Effector memory CD8-positive, alpha-beta T cell (primary cell): ENCODE results near the gene PCDHGA6.
"Not testable (repeated sequence)": the region's sequence is repeated elsewhere in the genome, so short reads cannot be mapped to it uniquely, and the experiment has no call there.

Experiments used
- ATAC-seq: fragments of 150-1000 bp; cut with Tn5 transposase; replicated peaks from 2 replicates; pipeline ENCODE4 v1.10.0; 2021; ENCODE audit warnings: mild to moderate bottlenecking, moderate library complexity
- DNase-seq, 3 experiments: peaks; one replicate each; pipeline ENCODE4 v3.0.0; 2021
- H3K27ac Mint-ChIP-seq, 2 donors: one replicate each; pipeline ENCODE4 v1.8.0; 2022; ENCODE audit warnings: mild to moderate bottlenecking in 2 of 2, mixed read lengths in 2 of 2, moderate library complexity in 2 of 2
- H3K27me3 Mint-ChIP-seq, 2 donors: one replicate each; pipeline ENCODE4 v1.8.0; 2022; ENCODE audit warnings: mixed read lengths in 2 of 2
- H3K36me3 Mint-ChIP-seq: one replicate; pipeline ENCODE4 v1.8.0; 2022; ENCODE audit warnings: mild to moderate bottlenecking, moderate library complexity, mixed read lengths; ENCODE audit not compliant: insufficient read depth
- H3K4me1 Mint-ChIP-seq, 2 donors: one replicate each; pipeline ENCODE4 v1.8.0; 2022; ENCODE audit warnings: low read depth in 2 of 2, mixed read lengths in 2 of 2
- H3K4me3 Mint-ChIP-seq, 2 donors: one replicate each; pipeline ENCODE4 v1.8.0; 2022; ENCODE audit warnings: mild to moderate bottlenecking in 2 of 2, mixed read lengths in 2 of 2, moderate library complexity in 2 of 2
- H3K9me3 Mint-ChIP-seq, 2 donors: one replicate each; pipeline ENCODE4 v1.8.0; 2022; ENCODE audit warnings: mixed read lengths in 2 of 2
- total RNA-seq, 9 experiments: gene quantifications; one replicate each; lab custom pipeline; 2026; lab: John Stamatoyannopoulos, UW

Gene PCDHGA6
- total RNA-seq = 0.53 to 2.2 (median 0.99) reads per million in 9 experiments

- DNase-seq (no peak), ATAC-seq (no peak)
- Mint-ChIP-seq H3K4me3 (no peak within 1 kb of the TSS), H3K4me1 (peaks cover 5% of the 10 kb centered on the region in 2 donors), H3K36me3 (no peaks in the 10 kb centered on the region), H3K27ac (no peak within 1 kb of the TSS), H3K27me3 (peaks cover 30 to 53% of the 10 kb centered on the region in 2 donors), H3K9me3 (peaks cover 0 to 4% of the 10 kb centered on the region in 2 donors)
Measured at GRCh38 chr5:141373673-141374317, at the start of gene PCDHGA6. Gene PCDHGA6 (plus strand): TSS chr5:141373891. CDS start chr5:141374084, 193 bp downstream.

- peak overlapping the region; percentile 88 to 93 for H3K27ac Mint-ChIP-seq
- peak; percentile 93 for ATAC-seq
- peaks cover 6% of the 10 kb centered on the region in 2 donors for H3K4me1 Mint-ChIP-seq
- peak; percentile 57 to 68 (median 62) for DNase-seq
- peaks cover 3% of the 10 kb centered on the region for H3K36me3 Mint-ChIP-seq
- H3K27me3 Mint-ChIP-seq = peaks cover 29 to 48% of the 10 kb centered on the region in 2 donors
- H3K9me3 Mint-ChIP-seq = peaks cover 0 to 1% of the 10 kb centered on the region in 2 donors
- H3K4me3 Mint-ChIP-seq = peak overlapping the region; percentile 83 to 90
Measured at GRCh38 chr5:141326088-141326854, 47.4 kb upstream of the PCDHGA6 start.

- DNase-seq (no peak), ATAC-seq (no peak)
- Mint-ChIP-seq H3K4me3 (no peak overlapping the region), H3K27ac (no peak overlapping the region), H3K36me3 (peaks cover 2% of the 10 kb centered on the region), H3K27me3 (peaks cover 41 to 67% of the 10 kb centered on the region in 2 donors), H3K9me3 (peaks cover 0 to 4% of the 10 kb centered on the region in 2 donors), H3K4me1 (peaks cover 6% of the 10 kb centered on the region in 2 donors)
Measured at GRCh38 chr5:141328231-141328630, 45.5 kb upstream of the PCDHGA6 start.

GRCh38 chr5:141330299-141331080 is 43.2 kb upstream of the PCDHGA6 start, which contains the start of gene PCDHGA1:
Gene PCDHGA1 (plus strand): TSS chr5:141330514.
- H3K4me1 Mint-ChIP-seq = peaks cover 6% of the 10 kb centered on the region in 2 donors

GRCh38 chr5:141332571-141332970 is 41.1 kb upstream of the PCDHGA6 start:
- H3K4me3 Mint-ChIP-seq, ATAC-seq, H3K36me3 Mint-ChIP-seq, H3K4me1 Mint-ChIP-seq, H3K9me3 Mint-ChIP-seq, H3K27ac Mint-ChIP-seq, DNase-seq: not testable (repeated sequence)
- H3K27me3 Mint-ChIP-seq = peaks cover 73 to 92% of the 10 kb centered on the region in 2 donors

More at GRCh38 chr5:141330299-141331080, 43.2 kb upstream of the PCDHGA6 start, which contains the start of gene PCDHGA1:
- ATAC-seq (peak; percentile 48), DNase-seq (peak in 2 of 3 experiments; percentile 24 to 41)
- Mint-ChIP-seq H3K36me3 (peaks cover 2% of the 10 kb centered on the region), H3K27ac (no peak within 1 kb of the TSS), H3K27me3 (peaks cover 58 to 90% of the 10 kb centered on the region in 2 donors), H3K4me3 (peak within 1 kb of the TSS; percentile 14 to 46), H3K9me3 (peaks cover 8 to 9% of the 10 kb centered on the region in 2 donors)

- no peaks in the 10 kb centered on the region for H3K4me1 Mint-ChIP-seq
Measured at GRCh38 chr5:141338538-141339306, 35.0 kb upstream of the PCDHGA6 start, which contains the start of gene PCDHGA2. Gene PCDHGA2 (plus strand): TSS chr5:141338760.

GRCh38 chr5:141340781-141341354 is 32.8 kb upstream of the PCDHGA6 start:
- not testable (repeated sequence) for ATAC-seq, DNase-seq, H3K9me3 Mint-ChIP-seq, H3K4me3 Mint-ChIP-seq, H3K36me3 Mint-ChIP-seq, H3K27ac Mint-ChIP-seq, H3K4me1 Mint-ChIP-seq
- peaks cover 61 to 99% of the 10 kb centered on the region in 2 donors for H3K27me3 Mint-ChIP-seq

More at GRCh38 chr5:141338538-141339306, 35.0 kb upstream of the PCDHGA6 start, which contains the start of gene PCDHGA2:
- H3K4me3 Mint-ChIP-seq = no peak within 1 kb of the TSS
- no peak for DNase-seq
- H3K27me3 Mint-ChIP-seq = peaks cover 74 to 99% of the 10 kb centered on the region in 2 donors
- H3K27ac Mint-ChIP-seq = no peak within 1 kb of the TSS
- H3K9me3 Mint-ChIP-seq = peaks cover 14 to 15% of the 10 kb centered on the region in 2 donors
- no peaks in the 10 kb centered on the region for H3K36me3 Mint-ChIP-seq
- ATAC-seq = no peak

- Mint-ChIP-seq H3K4me3 (no peak overlapping the region), H3K27ac (no peak overlapping the region), H3K4me1 (no peaks in the 10 kb centered on the region), H3K36me3 (peaks cover 3% of the 10 kb centered on the region), H3K9me3 (peaks cover 10 to 21% of the 10 kb centered on the region in 2 donors), H3K27me3 (peaks cover 54 to 99% of the 10 kb centered on the region in 2 donors)
- DNase-seq = no peak
- no peak for ATAC-seq
Measured at GRCh38 chr5:141342773-141343172, 30.9 kb upstream of the PCDHGA6 start.

- peaks cover 3% of the 10 kb centered on the region for H3K36me3 Mint-ChIP-seq
- ATAC-seq (no peak), DNase-seq (no peak)
- H3K27ac Mint-ChIP-seq = no peak within 1 kb of the TSS
- H3K27me3 Mint-ChIP-seq = peaks cover 53 to 99% of the 10 kb centered on the region in 2 donors
- peak within 1 kb of the TSS; percentile 12 to 57 for H3K4me3 Mint-ChIP-seq
- peaks cover 5 to 21% of the 10 kb centered on the region in 2 donors for H3K9me3 Mint-ChIP-seq
- no peaks in the 10 kb centered on the region for H3K4me1 Mint-ChIP-seq
Measured at GRCh38 chr5:141343242-141343952, 30.3 kb upstream of the PCDHGA6 start, which contains the start of gene PCDHGA3. Gene PCDHGA3 (plus strand): TSS chr5:141343829. CDS start chr5:141344034, 205 bp downstream.

- peaks cover 55 to 99% of the 10 kb centered on the region in 2 donors for H3K27me3 Mint-ChIP-seq
- no peak for ATAC-seq
- no peak for DNase-seq
- no peaks in the 10 kb centered on the region for H3K4me1 Mint-ChIP-seq
- no peak overlapping the region for H3K27ac Mint-ChIP-seq
- peaks cover 5 to 21% of the 10 kb centered on the region in 2 donors for H3K9me3 Mint-ChIP-seq
- peaks cover 3% of the 10 kb centered on the region for H3K36me3 Mint-ChIP-seq
- H3K4me3 Mint-ChIP-seq = peak overlapping the region; percentile 12 to 57
Measured at GRCh38 chr5:141343953-141344463, 29.7 kb upstream of the PCDHGA6 start.

GRCh38 chr5:141345327-141345726 is 28.4 kb upstream of the PCDHGA6 start:
- Mint-ChIP-seq H3K36me3 (peaks cover 3% of the 10 kb centered on the region), H3K27me3 (peaks cover 60 to 95% of the 10 kb centered on the region in 2 donors), H3K4me3 (no peak overlapping the region), H3K9me3 (peaks cover 2 to 21% of the 10 kb centered on the region in 2 donors), H3K4me1 (peaks cover 5 to 6% of the 10 kb centered on the region in 2 donors), H3K27ac (no peak overlapping the region)
- ATAC-seq = no peak
- no peak for DNase-seq
